Stimulated activated CD8-positive, alpha-beta memory T cell treated with anti-CD3 and anti-CD28 coated beads, Interleukin-4, amount 100 ng/mL, for 24 hours (primary cell): ENCODE measurements around the gene MYH3.
A peak's percentile ranks its signal among the peaks of the same experiment; 100 is the strongest.

ENCODE experiments used
- DNase-seq: peaks from one replicate; pipeline ENCODE4 v3.0.0-alpha.2; 2020; ENCODE audit warnings: low read depth

Gene MYH3

DNA sequence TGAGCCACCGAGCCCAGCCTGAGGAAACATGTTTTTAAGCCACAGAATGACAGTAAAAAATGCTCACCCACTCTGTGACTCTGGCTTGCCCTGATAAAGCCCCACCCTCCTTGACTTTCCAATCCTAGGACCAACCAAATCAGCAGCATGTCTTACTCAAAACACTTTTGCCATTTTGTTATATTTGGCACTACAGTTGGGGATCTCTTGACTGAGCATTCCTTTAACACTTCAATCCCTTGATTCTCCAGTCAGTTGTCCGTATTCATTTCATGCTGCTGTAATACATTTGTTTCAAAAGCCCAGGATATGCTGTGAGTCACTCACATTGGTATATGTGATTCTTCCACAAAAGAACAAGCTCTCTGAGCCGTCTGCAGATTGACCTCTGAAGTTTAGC, 8.2 kb downstream of the MYH3 start:
- no peak for DNase-seq

DNA sequence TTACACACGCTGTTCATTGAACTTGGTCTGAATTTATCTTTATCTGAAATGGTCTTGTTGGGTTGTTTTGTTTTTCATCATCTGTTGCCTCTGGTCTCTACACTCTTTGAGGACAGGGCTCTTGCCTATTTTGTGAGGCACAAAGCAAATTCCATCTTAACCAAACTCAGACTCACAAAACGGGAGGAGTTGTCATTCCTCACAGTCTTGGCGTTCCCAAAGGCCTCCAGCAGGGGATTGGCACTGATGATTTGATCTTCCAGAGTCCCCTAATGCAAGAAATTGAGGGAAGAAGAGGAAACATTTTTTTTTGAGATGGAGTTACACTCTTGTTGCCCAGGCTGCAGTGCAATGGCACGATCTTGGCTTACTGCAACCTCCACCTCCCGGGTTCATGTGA, 8.7 kb downstream of the MYH3 start:
- no peak for DNase-seq

DNA sequence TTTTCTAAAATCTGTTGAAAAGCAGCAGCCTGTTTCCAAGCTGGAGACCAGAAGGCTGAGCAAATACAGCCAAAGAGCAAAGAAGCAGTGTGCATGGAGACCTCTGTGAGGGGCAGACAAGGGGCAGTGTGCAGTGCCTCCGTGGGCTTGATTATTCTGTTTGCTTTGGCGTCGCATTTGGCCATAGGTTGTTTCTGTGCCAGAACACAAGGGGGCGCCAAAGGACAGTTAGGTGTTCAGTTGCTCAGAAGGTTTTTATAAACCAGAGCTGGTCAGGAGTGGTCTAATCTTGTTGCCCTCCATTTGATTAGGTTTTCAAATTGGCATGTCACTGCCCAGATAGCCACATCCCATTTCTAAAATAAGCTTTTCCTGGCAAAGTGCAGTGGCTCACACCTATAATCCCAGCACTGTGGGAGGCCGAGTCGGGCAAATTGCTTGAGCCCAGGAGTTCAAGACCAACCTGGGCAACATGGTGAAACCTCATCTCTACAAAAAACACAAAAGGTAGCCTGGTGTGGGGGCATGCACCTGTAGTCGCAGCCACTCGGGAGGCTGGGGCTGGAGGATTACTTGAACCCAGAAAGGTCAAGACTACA, 10.6 kb downstream of the MYH3 start:
- DNase-seq, result peak; percentile 58

DNA sequence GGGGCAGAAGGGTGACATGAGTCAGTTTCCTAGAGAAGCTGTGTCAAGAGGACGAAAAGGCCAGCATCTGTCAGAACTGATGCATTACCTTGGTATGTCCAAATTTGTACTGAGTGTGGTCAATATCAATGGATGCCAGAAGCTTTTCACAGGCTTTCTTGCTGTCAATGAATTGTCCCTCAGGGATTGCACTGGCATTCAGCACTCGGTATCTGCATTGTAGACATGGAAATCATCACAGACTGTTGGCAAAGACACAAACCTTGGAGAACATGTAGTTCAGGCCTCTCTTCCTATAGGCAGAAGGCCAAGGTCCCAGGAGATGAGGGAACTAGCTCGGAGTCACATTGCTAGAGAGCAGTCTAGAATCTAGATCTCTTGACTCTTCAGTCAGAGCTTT, 16.6 kb downstream of the MYH3 start:
- no peak for DNase-seq

DNA sequence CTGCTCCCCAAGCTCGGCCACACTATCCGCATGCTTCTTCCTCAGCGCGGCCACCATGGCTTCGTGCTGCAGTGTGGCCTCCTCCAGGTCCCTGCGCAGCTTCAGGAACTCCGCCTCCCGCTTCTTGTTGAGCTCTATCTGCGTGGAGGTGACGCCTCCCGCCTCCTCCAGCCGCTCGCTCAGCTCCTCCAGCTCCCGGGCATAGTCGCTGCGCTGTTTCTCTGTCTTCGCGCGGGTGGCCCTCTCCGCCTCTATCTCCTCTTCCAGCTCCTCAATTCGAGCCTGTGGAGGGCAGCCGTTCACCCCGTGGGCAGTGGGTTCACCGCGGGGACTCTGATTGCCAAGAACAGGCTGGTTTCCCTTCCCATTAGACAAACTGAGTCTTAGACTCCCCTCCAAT, 19.0 kb downstream of the MYH3 start:
- DNase-seq, result no peak

DNA sequence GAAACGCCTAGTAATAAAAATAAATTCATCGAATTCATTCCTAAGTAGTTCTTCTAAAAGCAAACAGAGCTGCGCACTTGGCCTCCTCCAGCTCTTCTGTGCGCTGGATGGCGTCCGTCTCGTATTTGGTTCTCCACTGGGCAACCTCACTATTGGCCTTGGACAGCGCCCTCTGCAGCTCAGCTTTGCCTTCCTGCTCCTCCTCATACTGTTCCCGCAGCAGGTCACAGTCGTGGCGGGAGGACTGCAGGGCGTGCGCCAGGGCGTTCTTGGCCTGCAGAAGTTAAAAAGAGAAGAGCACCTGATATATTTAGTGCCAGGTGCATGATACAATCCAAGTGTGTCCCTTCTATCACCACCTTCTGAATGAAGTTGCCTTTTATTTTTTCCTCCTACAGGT, 21.8 kb downstream of the MYH3 start:
- DNase-seq, result no peak

DNA sequence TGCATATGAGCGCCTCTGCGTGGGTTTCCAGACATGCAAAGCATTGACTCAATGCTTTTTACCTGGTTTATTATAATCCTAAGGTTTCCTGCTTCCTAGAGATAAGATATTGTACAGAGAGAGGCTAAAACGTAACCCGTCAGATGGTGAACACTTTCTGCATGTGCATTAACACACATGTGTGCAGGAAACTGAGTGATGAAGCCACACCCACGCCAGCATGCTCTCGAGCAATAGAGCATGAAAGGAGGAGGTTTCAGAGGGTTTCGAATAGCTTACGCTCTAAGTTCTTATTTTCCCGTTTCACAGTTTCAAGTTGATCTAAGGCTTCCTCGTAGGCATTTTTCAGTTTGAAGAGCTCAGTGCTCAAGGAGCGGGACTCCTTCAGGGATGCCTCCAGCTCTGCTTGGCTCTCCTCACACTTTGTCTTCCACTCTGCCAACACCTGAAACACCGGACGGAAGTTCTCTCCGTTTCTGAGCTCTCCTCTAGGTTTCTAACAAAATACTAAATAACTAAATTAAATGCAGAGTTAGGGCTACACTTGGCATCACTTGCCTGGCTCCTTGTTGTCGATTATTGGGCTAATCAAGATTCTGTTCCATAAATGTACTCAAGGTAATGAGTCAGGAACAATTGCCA, 23.2 kb downstream of the MYH3 start:
- no peak for DNase-seq

DNA sequence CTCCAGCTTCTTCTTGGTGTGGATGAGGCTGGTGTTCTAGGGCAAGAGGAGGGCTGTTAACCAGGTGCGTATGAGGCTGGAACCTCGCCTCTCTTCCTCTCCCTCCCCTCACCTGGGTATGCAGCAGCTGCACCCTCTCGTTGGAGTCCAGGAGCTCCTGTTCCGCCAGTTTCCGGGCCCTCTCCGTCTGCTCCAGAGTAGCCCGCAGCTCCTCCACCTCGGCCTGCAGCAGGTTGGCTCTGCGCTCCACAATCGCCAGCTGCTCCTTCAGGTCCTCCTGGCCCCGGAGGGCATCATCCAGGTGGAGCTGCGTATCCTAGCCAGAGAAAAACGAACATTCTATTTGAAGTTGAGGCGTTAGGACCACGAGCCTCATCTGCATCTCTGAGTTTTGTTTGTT, 25.4 kb downstream of the MYH3 start:
- DNase-seq, result no peak

DNA sequence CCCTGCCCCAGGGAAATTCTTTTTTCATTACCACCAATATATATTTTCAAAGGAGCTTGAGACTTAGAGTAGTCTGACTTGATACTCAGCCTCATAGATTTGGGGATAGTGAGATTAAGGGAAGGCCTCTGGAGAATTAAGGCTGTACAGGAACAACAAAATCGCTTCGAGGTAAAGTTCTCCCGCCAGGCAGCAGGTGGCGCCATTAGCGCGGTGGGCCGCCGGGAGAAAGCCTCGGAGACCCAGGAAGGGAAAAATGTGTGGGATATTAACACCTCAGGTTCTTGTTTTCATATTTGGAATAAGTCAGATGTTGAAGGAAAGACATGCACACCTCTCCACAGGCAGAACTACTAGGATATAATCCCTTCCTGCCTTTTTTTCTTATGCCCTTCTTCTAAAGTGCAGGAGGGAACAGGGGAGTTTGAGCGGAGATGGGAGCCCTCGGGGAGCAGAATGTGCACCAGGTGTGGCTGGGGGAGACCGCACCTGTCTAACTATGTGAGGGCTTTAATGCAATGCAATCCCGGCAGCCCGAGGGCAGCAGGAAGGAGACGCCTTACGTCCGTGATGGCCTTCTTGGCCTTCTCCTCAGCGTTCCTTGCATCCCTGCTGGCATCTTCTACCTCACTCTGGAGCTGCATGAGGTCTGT, 25.9 kb downstream of the MYH3 start:
- DNase-seq, result peak; percentile 7

DNA sequence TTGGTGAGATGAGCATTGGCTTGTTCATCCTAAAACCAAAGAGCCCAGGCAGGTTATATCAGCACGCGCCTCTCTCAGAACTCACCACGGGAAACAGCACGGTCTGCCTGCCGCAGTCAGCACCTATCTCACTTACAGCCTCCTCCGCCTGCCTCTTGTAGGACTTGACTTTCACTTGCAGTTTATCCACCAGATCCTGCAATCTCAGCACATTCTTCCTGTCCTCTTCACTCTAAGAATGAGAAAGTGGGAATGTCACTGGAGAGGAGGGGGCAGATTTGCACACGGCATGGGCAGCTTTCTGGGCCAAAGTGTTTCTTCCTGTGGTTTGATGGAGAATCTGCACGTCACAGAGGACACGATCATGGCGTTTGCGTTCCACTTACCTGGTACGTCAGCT, 27.4 kb downstream of the MYH3 start:
- no peak for DNase-seq

DNA sequence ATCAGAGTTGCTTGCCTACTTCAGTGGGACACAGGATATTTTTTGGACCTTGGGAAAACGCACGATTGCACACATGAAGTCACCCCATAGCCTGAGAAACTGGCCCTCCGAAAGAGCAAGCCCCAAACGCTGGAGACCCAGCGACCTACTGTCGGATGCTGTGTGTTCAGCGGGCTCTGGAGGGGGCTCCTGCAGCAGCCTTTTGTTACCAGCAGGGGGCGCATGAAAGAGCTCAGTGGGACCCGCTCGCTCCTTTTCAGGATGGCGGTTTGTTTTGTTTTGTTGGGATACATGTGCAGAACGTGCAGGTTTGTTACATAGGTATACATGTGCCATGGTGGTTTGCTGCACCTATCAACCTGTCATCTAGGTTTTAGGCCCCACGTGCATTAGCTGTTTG, 28.4 kb downstream of the MYH3 start:
- no peak for DNase-seq

DNA sequence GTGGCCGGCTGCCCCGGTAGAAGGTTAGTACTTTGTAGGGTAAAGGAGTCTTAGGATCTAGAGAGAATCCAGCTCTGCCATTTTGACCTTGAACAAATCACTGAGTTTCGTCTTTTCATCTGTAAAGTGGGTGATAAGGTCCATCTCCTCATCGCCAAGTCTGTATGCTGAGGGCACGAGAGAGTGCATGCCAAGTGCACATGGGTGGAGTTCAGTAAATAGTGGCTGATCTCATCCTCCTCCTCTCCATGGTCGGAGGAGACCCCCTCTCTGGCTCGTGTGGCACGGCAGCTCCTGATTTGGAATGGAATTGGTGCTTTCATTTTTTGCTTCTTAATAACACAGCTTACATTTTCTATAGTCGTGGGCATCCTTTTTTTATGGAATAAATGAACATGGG, 30.7 kb downstream of the MYH3 start:
- no peak for DNase-seq

DNA sequence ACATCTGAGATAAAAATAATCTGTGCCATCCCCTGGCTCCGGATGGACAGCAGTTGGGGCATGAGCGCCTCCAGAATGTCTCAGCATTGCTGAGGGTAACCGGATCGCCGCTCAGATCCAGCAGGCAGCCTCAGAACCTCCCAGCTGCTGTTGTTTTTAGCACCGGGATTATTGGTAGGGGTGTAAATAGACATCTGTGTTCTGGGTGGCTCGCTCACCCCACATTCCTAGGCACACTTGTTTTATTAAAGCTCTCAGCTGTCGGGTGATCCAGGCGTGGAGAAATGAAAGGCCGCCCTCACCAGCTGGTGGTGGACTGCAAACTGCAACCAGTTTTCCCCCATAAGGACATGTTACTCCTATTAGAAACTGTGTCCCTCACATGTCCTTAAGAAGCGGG, 32.1 kb downstream of the MYH3 start:
- no peak for DNase-seq

DNA sequence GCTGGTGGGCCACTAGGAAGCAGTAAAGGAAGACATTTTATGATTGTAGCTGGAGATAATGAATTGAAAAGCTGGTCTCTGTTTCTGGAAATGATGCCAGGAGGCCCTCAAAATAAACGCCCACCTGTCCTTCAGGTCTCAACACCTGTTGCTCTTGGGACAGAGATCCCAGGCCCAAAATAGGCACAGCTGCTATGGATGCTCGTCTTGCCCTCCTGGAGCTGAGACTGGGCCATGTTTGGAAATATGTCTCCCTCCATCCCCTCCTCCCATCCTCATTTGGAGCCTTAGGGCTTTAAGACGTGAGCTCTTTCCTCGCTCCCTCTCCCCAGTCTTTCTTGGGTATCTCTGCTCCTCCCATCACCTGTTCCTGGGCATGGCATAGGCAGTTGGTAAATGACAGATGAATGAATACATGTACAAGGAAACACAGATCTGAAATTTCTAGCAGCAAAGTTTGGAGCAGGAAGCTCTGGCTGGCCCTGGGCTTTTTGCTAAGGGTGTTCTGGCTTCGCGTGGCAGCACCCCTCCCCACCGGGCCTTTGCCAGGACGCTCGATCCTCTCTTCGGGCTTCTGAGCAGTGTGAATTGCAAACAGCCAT, 33.3 kb downstream of the MYH3 start:
- no peak for DNase-seq

DNA sequence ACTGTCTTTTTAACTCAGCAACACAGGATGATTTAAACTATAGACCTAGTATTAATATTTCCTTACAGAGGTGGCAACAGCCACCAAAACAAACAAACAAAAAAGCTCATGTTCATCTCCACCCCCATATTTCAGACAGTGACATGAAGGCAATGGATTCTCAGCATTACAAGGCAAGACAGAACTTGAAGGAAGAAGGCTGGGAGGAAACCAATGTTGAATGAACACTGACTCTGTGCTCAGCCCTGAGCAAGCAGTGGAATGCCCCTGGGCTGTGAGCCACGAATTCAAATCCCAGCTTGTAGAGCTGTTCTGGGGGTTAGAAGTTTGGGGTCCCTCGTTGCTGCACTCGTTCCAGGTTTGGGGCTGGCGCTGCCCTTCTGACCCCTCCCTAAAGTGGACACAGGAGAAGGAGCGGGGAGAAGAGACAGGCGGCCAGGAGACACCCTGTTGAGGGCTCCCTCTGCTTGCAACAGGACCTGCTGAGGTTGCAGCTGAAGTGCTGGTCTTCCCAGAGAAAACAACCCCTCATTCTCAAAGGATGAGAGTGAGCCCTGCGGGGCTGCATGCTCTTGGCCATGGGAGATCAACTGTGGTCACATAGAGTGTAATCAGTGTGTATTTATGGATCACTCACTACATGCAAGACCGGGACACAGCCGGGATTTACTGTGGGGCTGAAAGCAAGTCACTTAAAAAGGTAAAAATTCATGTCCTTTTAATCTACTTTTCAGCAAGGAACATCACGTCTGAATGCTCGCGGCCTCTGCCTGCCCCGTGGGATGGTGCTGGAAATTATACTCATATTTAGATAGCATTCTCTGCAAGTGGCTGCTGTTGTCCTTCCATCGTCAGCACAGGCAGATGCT, 34.3 kb downstream of the MYH3 start:
- no peak for DNase-seq

DNA sequence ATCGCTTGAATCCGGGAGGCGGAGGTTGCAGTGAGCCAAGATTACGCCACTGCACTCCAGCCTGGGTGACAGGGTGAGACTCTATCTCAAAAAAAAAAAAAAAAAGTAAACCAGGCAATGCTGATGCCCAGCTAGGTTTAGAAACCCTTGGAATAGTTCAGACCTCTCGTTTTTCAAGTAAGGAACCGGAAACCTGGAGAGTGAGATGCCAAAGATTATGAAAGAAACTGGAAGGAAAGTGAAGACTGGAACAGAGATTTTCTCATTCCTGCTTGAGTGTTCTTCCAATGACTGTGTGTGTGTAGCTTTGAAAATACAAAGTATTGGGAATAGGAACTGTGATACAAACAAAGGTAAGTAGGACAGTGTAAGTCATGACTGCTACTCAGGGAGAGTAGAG, 35.7 kb downstream of the MYH3 start:
- no peak for DNase-seq

DNA sequence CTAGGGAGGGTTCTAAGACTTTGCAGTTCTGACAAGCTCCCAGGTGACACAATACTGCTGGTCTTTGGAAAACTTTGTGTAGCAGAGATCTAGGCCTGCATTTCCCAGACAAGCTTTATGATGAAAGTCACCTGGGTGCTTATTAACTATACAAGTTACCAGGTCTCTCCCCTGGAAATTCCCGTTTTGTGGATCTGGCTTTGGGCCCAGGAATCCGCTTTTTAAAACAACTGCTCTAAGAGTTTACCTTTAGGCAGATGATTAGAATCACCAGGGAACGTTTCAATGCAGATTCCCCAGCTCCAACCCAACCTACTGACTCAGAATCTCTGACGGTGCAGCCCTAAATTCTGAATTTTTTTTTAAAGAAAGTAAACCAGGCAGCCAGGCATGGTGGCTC, 36.3 kb downstream of the MYH3 start:
- no peak for DNase-seq

DNA sequence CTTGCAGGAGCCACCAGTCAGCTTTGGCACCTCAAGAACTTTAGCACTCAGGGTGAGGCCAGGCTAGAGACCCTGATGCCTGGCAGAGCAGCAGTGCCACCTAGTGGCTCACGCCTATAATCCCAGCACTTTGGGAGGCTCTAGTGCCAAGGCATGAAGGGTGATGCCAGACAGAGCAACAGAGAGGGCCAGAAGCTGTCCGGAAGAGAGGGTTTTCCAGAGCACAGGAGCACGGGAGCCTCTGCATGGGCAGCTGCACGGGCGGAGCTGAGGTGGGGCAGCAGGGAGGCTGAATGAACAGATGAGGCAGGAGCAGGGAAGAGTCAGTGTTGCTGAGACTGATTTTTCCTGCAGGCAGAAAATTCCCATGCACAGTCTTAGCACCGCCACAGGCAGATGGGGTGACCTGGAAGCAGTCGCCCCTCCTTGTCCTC, 38.9 kb downstream of the MYH3 start:
- peak; percentile 35 for DNase-seq

DNA sequence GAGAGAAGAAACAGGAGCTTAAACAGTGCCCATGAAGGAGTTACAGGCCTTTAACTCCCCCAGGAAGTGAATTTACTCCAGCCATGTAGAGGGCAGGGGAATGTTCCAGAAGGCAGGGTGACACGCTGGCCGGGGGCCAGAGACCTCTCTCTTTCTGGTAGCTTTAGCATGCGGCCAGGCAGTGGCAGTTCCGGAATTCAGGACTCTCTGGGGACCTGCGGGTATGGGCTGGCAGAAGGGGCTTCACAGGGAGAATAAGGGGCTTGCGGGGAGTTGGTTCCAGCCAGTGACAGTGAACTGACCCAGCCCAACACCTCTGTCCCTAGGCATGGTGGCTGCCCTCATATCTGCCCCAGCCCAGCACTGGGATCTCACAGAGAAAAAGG, 40.0 kb downstream of the MYH3 start:
- no peak for DNase-seq

DNA sequence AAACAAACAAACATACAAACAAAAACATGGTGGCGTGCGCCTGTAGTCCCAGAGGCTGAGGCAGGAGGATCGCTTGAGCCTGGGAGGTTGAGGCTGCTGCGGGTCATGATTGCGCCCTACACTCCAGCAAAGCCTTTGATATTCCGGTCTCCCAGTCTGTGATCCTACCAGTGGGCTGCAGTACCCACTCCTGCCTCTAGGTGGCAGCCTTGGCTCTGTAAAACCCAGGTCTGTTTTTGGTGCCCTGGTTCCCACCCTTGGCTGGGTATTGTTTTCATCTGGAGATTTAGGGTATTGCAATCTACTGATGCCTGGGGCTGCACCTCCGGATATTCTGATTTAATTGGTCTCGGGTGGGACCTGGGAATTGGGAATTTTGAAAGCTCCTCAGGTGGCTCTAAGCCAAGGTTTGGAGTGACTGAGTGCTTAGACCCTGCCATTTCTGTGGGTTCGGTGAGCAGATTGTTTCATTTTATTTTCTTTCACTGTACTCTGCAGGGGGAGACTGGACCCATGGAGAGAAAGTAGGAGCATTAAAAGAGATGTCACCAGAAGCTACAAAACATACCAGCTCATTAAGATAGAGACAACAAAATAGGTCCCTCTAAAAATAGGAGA, 40.5 kb downstream of the MYH3 start:
- peak; percentile 65 for DNase-seq

DNA sequence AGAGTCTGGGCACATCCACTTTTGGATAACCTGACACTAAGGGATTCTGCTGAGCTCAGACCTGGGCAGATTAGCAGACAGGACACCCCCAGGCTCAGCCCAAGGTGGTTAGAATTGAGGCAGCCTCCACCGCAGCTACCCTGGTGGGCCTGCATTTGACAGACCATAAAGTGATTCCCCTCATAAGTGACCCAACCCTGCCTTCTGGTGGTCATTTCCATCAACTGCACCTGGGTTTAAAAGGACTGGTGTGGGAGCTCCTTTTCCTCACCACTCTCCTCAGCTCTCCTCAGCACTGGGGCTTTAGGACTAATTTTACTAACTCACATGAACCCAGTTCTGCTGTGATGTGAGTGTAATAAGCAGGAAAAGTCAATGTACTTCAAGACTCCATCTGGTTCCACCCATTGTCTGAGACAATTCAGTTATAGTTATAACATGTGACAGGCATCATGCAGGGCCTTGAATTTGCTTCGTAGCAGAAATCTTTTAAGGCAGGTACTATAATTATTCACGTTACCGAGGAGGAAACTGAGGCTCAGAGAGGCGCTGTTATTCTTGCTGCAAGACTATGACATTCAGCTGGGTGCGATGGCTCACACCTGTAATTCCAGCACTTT, 42.5 kb downstream of the MYH3 start:
- DNase-seq, result no peak
